Heart left ventricle (tissue), 13 donors: ENCODE data around the gene APOB.

Experiments
- CTCF ChIP-seq, 12 donors: fragments of 200-600 bp; sonication (generic) in 4 of 12; IDR thresholded peaks; one replicate each; pipeline versions ENCODE4 v1.5.0 to v1.8.0; 2018 to 2022; ENCODE audit warnings: antibody characterized with exemption in 12 of 12, mild to moderate bottlenecking in 5 of 12
- POLR2A ChIP-seq, 2 donors: fragments of 450-650 bp; IDR thresholded peaks; one replicate each; pipeline ENCODE4 v1.6.1; 2017; ENCODE audit warnings: antibody characterized with exemption in 2 of 2, mild to moderate bottlenecking in 2 of 2, moderate library complexity in 2 of 2
- donor health status: ischemic (EF 13 %, LVEDD 7.1; RV severe dilation, severe dysfunction).
- donor health status: DM: no; HTN: yes; CAD: no.
- donor health status: DM: no; HTN: no; CAD: no.
- donor health status: ischemic (EF 25% LVEDD 6.9; RV normal size, moderate dysfunction).
- donor health status: ischemic (EF 25% LVEDD 5.7; RV mildly dilated, moderate dysfunction).
- donor health status: ischemic (EF 35%, LVEDD 5.7; RV mildly dilated, moderate dysfunction).
- donor health status: nonischemic (EF 11% LVEDD 7.7; RV severe dilation, severe dysfunction).
- donor health status: DM: yes; HTN: yes; CAD: no.
- donor health status: PGD.
- donor health status: ischemic (EF 29% LVEDD 5.4; RV normal size, mild dysfunction).
- donor health status: nonischemic (EF 23%, LVEDD 6.1; RV moderate dilation, normal function).

- no peak for TF ChIP-seq POLR2A (IDR thresholded peaks at IDR 0.05)
- TF ChIP-seq CTCF (IDR thresholded peaks at IDR 0.05) = no peak
Measured at GRCh38 chr2:21028021-21028947, 15.6 kb downstream of the APOB start.
